ENCODE measurements around the gene MLX.
"Not testable (repeated sequence)": the region's sequence is repeated elsewhere in the genome, so short reads cannot be mapped to it uniquely, and the experiment has no call there.

- not testable (repeated sequence) for TF ChIP-seq TAF1 (IDR thresholded peaks at IDR 0.05; ENCODE audit: borderline replicate concordance, low read depth, low read length); SREBF2 (IDR thresholded peaks at IDR 0.05; ENCODE audit: low read length); SPI1 (IDR thresholded peaks at IDR 0.05; ENCODE audit: borderline replicate concordance, insufficient read depth, low read depth, low read length); SP1 (IDR thresholded peaks at IDR 0.05; ENCODE audit: low read depth, low read length); POLR2A (IDR thresholded peaks at IDR 0.05; ENCODE audit: low read depth, low read length); JUNB (IDR thresholded peaks at IDR 0.05); RELA (IDR thresholded peaks at IDR 0.05; ENCODE audit: borderline replicate concordance, partially characterized antibody); CEBPB (IDR thresholded peaks at IDR 0.05; ENCODE audit: borderline replicate concordance in 1 of 2, low read depth in 2 of 2, low read length in 2 of 2); USF1 (IDR thresholded peaks at IDR 0.05; ENCODE audit: borderline replicate concordance, extremely low read length, insufficient read depth, low read depth, low read length); RCOR1 (conservative IDR thresholded peaks at IDR 0.05; ENCODE audit: low read depth, low read length); CTCF (IDR thresholded peaks at IDR 0.05 in 2 of 3, conservative IDR thresholded peaks at IDR 0.05 in 1 of 3; ENCODE audit: control insufficient read depth in 2 of 3, extremely low read depth in 1 of 3, insufficient read depth in 1 of 3, low read depth in 3 of 3, low read length in 3 of 3); RAD21 (IDR thresholded peaks at IDR 0.05; ENCODE audit: insufficient read depth, low read depth, low read length)
Measured at GRCh38 chr17:42545755-42546505, 21.0 kb upstream of the MLX start.
